Stimulated activated CD4-positive, alpha-beta T cell treated with anti-CD3 and anti-CD28 coated beads, TNF-alpha, amount 100 ng/mL, for 24 hours (primary cell): ENCODE measurements around the gene STK31.
"Not testable (repeated sequence)": the region's sequence is repeated elsewhere in the genome, so short reads cannot be mapped to it uniquely, and the experiment has no call there.

ENCODE experiments used
- DNase-seq, 3 experiments: peaks; one replicate each; pipeline ENCODE4 v3.0.0-alpha.2; 2020; ENCODE audit warnings: low read depth in 3 of 3

Gene STK31

DNA sequence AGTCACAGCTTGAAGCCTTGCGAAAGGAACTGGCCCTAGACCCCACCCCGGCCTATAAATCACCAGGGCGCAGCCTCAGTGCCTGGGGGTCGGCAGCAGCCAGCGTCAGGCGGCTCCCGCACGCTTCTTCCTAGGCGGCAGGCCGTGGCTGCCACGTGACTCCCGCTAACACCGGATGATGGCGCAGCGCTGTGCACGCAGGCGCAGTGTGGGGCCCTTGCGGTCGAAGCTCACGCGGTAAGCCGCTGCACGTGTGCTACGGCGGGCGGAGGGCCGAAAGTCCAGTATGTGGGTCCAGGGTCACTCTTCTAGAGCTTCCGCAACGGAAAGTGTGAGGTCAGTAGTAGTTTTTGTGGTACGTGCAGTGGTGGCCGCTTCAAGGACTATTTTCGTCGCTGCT is at the start of gene STK31:
Gene STK31 (plus strand): TSS at position 220 of the 400 bp plus-strand sequence. CDS start 67 bp downstream, at position 287.
- no peak for DNase-seq

DNA sequence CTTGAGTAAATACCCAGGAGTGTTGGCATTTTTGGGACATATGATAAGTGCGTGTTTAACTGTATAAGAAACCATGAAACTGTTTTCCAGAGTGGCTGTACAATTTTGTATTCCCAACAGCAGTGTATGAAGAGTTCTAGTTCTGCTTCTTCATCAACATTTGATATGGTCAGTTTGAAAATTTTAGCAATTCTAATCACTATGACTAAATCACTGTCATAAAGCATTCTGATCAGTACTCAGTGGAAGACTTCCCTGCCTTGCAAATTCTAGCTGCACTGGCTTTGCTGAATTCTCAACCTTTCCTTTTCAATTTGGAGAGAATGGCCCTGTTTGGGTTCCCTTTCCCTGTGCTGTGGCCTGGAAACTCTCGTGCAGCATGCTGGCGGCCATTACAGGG is 48.6 kb upstream of the STK31 start:
- no peak for DNase-seq

- no peak for DNase-seq
Observed at GRCh38 chr7:23662124-23662983, 47.7 kb upstream of the STK31 start.

- no peak for DNase-seq
Observed at GRCh38 chr7:23662984-23663313, 47.1 kb upstream of the STK31 start.

DNA sequence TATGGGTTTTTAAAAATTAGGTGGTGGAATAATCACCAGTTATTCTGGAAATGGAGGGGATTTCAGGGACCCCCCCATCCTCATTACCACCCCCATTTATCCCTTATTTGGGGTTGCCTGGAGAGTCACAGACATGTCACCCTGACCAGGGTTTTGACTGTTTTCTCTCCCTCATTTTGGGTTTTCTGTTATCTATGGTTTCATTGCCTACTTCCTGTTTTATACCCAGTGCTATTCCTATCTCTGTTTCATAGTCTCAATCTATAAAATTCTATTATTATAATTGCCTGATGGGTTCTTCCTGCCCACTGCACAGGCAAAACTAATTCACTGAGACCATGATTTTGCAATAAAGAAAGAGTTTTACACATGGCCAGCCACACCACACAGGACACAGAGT is 45.9 kb upstream of the STK31 start:
- DNase-seq, result no peak

- no peak for DNase-seq
Observed at GRCh38 chr7:23672033-23672432, 38.0 kb upstream of the STK31 start.

GRCh38 chr7:23679898-23680413 is 30.1 kb upstream of the STK31 start, which contains the start of gene FAM221A:
Gene FAM221A, plus strand, starts transcription at chr7:23680199. Its CDS starts 20 bp downstream, at chr7:23680219.
- peak; percentile 57 to 84 (median 70) for DNase-seq

DNA sequence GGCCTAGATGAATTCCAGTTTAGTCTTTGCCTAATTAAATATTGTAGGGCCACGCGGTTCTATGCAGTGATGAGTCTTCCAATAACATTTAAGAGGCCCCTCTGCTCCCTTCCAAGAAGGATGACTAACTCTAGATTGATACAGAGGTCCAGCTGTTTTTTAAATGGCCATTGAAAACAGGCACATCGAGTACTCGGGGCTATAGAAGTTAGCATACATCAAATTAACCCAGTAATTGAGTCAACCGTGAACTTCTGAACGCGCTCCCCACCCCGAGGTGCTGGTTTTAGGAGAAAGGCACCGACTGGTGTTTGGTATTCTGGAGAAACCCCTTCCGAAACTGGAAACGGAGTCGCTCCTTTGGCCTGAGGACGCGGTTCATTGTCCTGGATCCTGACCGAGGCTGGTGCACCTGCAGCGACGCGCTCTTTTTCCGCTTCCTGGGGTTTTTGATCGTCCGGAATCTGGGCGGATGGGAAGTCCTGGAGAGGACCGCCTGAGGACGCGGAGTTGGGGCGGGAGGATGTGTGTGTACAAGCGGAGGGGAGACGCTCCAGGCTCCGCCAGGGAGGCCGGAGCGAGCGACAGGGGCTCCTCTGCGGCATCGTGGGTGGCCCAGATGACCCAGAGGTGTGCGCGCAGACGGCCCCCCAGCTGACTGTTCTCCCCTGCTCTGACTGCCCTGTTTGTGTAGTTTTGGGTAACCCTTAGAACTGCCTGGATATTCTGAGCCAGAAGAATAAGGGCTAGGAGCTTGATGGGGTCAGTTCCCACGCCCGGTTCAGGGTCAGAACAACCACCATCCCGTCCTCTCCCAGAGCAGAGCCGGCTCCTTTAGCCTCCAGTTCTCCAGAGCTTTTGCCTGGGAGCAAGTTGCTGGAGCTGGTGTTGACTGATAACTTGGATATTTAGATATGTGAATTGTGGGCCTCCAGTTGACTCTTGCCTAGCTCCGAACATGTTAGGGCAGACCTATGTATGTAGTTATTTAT is 29.3 kb upstream of the STK31 start:
- DNase-seq, result peak in 2 of 3 experiments; percentile 11 to 48

- DNase-seq, result not testable (repeated sequence)
Observed at GRCh38 chr7:23684041-23684440, 26.0 kb upstream of the STK31 start.

DNA sequence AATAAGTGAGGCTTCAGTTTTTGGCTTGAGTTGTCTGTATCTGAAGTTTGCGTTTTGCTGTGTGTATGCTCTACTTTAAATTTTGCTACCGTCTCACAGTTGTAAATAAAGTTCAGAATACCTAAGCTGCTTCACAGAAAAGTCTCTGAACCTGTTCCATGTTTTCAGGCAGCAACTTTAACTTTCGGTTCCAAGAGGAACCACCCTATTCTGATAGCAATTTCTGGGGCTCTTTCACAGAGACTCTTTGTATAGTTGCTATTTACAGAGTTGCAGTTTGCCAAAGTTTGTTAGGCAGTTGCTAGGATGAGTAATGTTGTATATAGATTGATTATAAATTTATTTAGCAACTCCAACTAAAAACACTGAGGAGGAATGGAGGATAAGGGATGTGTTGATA is 24.3 kb upstream of the STK31 start:
- no peak for DNase-seq

GRCh38 chr7:23687011-23687410 is 23.0 kb upstream of the STK31 start:
- no peak for DNase-seq

DNA sequence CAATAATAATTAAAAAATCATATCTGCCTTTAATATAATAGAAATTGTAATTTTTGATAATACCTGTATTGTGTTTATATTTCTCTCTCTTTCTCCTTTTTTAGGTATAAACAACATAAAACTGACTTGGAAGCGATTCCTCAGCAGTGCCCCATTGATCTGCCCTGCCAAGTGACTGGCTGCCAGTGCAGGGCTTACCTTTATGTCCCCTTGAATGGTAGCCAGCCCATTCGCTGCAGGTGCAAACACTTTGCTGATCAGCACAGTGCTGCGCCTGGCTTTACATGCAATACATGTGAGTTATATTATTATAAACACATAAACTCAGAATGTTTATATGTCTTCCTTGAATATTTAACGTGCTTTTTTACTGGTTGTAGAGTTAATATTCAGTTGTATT is 20.9 kb upstream of the STK31 start:
- no peak for DNase-seq

- DNase-seq, result no peak
Observed at GRCh38 chr7:23691320-23691719, 18.7 kb upstream of the STK31 start.

GRCh38 chr7:23693224-23693623 is 16.8 kb upstream of the STK31 start:
- no peak for DNase-seq

- peak in 2 of 3 experiments; percentile 11 to 51 for DNase-seq
Observed at GRCh38 chr7:23696916-23697441, 13.0 kb upstream of the STK31 start.

- DNase-seq, result no peak
Observed at GRCh38 chr7:23698822-23699221, 11.2 kb upstream of the STK31 start.

DNA sequence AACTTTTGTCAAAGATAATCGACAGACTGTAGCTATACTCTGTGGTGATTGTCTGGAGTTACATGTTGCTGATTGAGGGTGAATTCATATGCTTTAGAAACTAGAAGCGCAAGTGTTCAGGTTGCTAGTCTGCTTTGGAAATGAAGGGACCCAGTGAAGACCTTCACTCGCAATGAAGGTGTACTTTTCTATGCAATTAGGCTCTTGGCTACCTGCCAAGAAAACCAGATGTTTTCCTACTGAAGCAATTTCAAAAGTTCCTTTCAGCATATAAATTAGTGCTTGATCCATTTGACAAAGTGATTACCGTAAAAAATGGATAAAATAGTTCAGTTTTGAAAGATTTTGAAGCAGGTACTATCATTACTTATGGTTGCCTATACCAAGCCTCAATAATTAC is 10.0 kb upstream of the STK31 start:
- no peak for DNase-seq

DNA sequence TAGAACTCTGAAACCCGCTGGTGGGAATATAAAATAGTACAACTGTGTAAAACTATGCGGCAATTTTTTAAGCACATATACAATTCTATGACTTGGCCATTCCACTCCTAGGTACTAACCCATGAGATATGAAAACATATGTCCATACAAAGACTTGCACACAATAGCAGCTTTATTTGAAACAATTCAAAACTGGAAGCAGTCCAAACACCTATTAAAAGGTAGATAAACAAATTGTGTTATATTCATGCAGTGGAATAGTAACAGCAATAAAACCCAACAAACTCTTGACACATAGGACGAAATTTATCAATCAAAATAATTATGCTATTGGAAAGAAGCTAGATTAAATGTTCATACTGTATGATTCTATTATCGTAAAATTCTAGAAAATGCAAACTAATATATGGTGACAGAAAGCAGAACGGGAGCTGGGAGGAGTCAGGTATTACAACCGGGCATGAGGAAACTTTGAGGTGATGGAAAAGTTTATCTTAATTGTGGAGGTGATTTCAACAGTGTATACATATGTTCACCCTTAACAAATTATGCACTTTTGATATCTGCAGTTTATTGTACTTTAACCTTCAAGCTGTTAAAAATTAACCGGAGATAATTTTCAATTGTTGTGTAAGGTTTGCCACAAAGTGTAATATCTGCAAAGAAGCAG is 803 bp upstream of the STK31 start:
- no peak for DNase-seq

DNA sequence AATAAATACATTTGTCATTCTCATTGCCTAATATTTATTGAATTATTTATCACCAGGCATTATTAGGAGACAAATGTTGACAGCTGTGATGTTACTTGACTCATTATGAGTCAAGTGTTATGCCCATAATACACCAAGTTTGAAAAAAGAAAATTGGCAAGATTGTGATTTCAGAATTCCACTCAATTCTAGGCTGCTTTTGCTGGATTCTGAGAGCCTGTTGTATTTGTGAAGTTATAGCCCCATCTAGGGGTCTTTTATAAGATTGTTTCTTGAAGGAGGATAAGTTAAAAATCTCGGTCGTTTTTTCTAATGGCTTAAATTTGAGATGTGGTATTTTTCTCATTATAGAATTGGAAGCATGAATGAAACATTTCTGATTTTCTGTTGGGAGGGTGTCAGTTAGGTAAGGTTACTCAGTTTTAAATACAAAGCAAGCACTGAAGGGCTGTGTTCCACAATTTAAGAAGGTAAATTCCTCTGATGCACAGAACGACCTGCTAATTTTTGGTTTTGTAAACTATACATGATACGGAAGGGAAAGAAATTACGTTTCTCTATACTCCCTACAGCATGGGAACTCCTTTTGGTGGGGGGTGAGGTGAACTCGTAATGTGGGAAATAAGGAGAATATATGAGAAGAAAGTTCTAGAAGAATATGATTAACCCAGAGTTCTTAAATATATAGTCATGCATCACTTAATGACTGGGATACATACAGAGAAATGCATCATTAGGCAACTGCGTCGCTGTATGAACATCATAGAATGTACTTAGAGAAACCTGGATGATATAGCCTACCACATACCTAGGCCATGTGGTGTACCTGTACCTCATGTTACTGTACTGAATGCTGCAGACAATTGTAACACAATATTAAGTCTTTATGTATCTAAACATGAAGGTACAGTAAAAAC is 2.6 kb downstream of the STK31 start:
- DNase-seq, result no peak
